Natural killer cell treated with Interleukin-12 subunit alpha and Interleukin-12 subunit beta and Interleukin-15 and Interleukin-18, amount 100 ng/mL, for 72 hours (primary cell): ENCODE data around the gene USP8. TPM values are rescaled to one million over a fixed set of nuclear protein-coding genes. Genes with fewer than 3 reads are reported as not detected.

Experiments used
- ATAC-seq, 2 donors: fragments of 150-1000 bp; cut with Tn5 transposase in 1 of 2; sonication (Bioruptor Pico), chemical (Tn5 transposase) in 1 of 2; 2 replicates each; pipeline ENCODE4 v1.10.0; 2021
- DNase-seq: peaks from one replicate; pipeline ENCODE4 v3.0.0; 2022; ENCODE audit warnings: low spot score
- H3K27ac Mint-ChIP-seq, 2 donors: 1 replicate in 1 of 2; 2 replicates in 1 of 2; pipeline ENCODE4 v1.8.0; 2022; ENCODE audit warnings: mixed read lengths in 2 of 2, mild to moderate bottlenecking in 1 of 2, moderate library complexity in 1 of 2
- H3K27me3 Mint-ChIP-seq, 2 donors: 1 replicate in 1 of 2; 2 replicates in 1 of 2; pipeline ENCODE4 v1.8.0; 2022; ENCODE audit warnings: mixed read lengths in 2 of 2
- H3K36me3 Mint-ChIP-seq: one replicate; pipeline ENCODE4 v1.8.0; 2022; ENCODE audit warnings: mixed read lengths
- H3K4me1 Mint-ChIP-seq, 2 donors: 1 replicate in 1 of 2; 2 replicates in 1 of 2; pipeline ENCODE4 v1.8.0; 2022; ENCODE audit warnings: low read depth in 2 of 2, mixed read lengths in 2 of 2, mild to moderate bottlenecking in 1 of 2
- H3K4me3 Mint-ChIP-seq: one replicate; pipeline ENCODE4 v1.8.0; 2022; ENCODE audit warnings: mixed read lengths
- H3K9me3 Mint-ChIP-seq: 2 replicates; pipeline ENCODE4 v1.8.0; 2022; ENCODE audit warnings: mixed read lengths
- total RNA-seq, 2 donors: library from RNA; stranded (reverse); gene quantifications; one replicate each; pipeline ENCODE4 v1.2.3, GENCODE V29; 2022

USP8 gene
- total RNA-seq, 2 donors from 2014 or later: 61.1 to 72.0 TPM

- ATAC-seq (no peak), DNase-seq (no peak)
- Mint-ChIP-seq H3K27ac (no peak overlapping the region), H3K27me3 (no peaks in the 10 kb centered on the region), H3K4me1 (no peaks in the 10 kb centered on the region), H3K36me3 (peaks cover 4% of the 10 kb centered on the region), H3K4me3 (no peak overlapping the region), H3K9me3 (no peaks in the 10 kb centered on the region)
These were observed 107.0 kb downstream of the USP8 start for GRCh38 chr15:50531163-50531562.

GRCh38 chr15:50531766-50532165 is 107.6 kb downstream of the USP8 start:
- DNase-seq: no peak
- Mint-ChIP-seq H3K27me3 (peaks cover 0 to 1% of the 10 kb centered on the region in 2 donors), H3K36me3 (peaks cover 4% of the 10 kb centered on the region), H3K4me3 (no peak overlapping the region), H3K27ac (no peak overlapping the region), H3K4me1 (no peaks in the 10 kb centered on the region), H3K9me3 (no peaks in the 10 kb centered on the region)
- no peak for ATAC-seq

- H3K4me3 Mint-ChIP-seq: no peak overlapping the region
- no peak overlapping the region for H3K27ac Mint-ChIP-seq
- no peaks in the 10 kb centered on the region for H3K9me3 Mint-ChIP-seq
- DNase-seq (no peak), ATAC-seq (no peak)
- H3K27me3 Mint-ChIP-seq: peaks cover 2 to 10% of the 10 kb centered on the region in 2 donors
- no peaks in the 10 kb centered on the region for H3K4me1 Mint-ChIP-seq
- no peaks in the 10 kb centered on the region for H3K36me3 Mint-ChIP-seq
These were observed 118.6 kb downstream of the USP8 start for GRCh38 chr15:50542887-50543210.

- H3K4me3 Mint-ChIP-seq: no peak overlapping the region
- no peak overlapping the region for H3K27ac Mint-ChIP-seq
- H3K36me3 Mint-ChIP-seq: no peaks in the 10 kb centered on the region
- DNase-seq (no peak), ATAC-seq (no peak)
- H3K27me3 Mint-ChIP-seq: peaks cover 2 to 10% of the 10 kb centered on the region in 2 donors
- no peaks in the 10 kb centered on the region for H3K4me1 Mint-ChIP-seq
- H3K9me3 Mint-ChIP-seq: no peaks in the 10 kb centered on the region
These were observed 119.4 kb downstream of the USP8 start for GRCh38 chr15:50543556-50543955.

DNA sequence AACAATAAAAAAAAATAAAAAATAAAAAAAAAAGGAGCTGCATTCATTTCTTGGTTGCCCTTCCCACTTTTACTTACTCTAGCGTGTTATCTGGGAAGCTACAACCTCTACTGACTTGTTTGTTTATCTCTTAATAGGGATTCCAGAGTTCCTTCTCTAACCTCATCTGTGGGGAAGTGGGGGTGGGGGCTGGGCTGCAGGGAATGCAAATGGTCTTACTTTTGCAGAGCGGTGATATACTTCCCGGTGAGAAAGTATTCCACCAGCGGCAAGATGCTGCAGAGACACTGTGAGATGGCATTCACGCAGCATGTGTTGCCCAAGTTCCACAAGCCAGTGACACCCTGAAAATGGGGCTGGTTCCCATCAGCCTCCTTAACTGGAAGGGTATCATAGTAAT is 120.2 kb downstream of the USP8 start:
- Mint-ChIP-seq H3K4me3 (no peak overlapping the region), H3K36me3 (no peaks in the 10 kb centered on the region), H3K27me3 (peaks cover 2 to 10% of the 10 kb centered on the region in 2 donors), H3K27ac (no peak overlapping the region), H3K4me1 (no peaks in the 10 kb centered on the region), H3K9me3 (no peaks in the 10 kb centered on the region)
- DNase-seq (no peak), ATAC-seq (no peak)

DNA sequence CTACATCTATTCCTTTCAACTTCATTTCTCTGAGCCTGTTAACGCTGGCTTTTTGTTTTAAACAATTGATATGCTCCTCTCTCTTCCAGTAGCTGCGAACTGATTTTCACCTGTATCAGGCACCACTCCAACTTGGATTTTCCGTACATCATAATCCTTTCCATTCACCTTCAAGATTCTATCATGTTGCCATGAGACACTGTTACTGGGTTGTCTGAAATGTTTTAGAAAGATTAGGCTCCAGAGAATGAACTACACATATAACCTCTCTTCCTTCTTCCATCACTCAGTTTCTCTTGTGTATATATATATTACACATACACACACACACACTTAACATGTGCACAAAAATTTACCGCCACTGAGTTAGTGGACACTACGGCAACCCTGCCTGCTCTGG is 122.4 kb downstream of the USP8 start, which contains the start of gene USP50:
Gene USP50, minus strand, starts transcription at position 101 of the 400 bp plus-strand sequence. CDS start 141 bp downstream, outside the sequence.
- Mint-ChIP-seq H3K4me1 (no peaks in the 10 kb centered on the region), H3K27ac (no peak within 1 kb of the TSS), H3K9me3 (no peaks in the 10 kb centered on the region)

GRCh38 chr15:50549326-50549725 is 125.1 kb downstream of the USP8 start:
- Mint-ChIP-seq H3K27me3 (peaks cover 0 to 10% of the 10 kb centered on the region in 2 donors), H3K9me3 (no peaks in the 10 kb centered on the region), H3K4me1 (no peaks in the 10 kb centered on the region)

More for the DNA sequence above, 122.4 kb downstream of the USP8 start, which contains the start of gene USP50:
- no peaks in the 10 kb centered on the region for H3K36me3 Mint-ChIP-seq
- ATAC-seq (no peak), DNase-seq (no peak)
- H3K27me3 Mint-ChIP-seq: peaks cover 0 to 10% of the 10 kb centered on the region in 2 donors
- H3K4me3 Mint-ChIP-seq: no peak within 1 kb of the TSS

DNA sequence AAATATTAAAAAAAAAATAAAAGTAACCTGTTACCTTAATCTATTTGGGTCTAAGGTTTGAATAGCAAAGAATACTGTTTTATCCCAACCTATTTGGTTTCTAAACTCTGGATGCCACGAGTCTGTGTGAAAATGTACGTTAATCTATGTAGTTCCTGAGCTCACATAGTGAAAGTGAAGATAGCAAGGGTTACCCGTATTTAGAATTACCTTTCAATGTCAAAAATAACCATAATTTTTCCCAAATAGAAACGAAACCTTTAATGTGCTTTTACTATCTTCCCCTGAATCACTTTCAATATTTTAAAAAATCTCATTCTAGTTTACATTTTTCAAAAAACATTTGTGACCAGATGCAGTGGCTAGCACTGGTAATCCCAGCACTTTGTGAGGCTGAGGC is 128.0 kb downstream of the USP8 start:
- Mint-ChIP-seq H3K4me3 (no peak overlapping the region), H3K4me1 (peaks cover 10 to 13% of the 10 kb centered on the region in 2 donors), H3K36me3 (no peaks in the 10 kb centered on the region), H3K9me3 (no peaks in the 10 kb centered on the region), H3K27ac (no peak overlapping the region), H3K27me3 (peaks cover 0 to under 1% of the 10 kb centered on the region in 2 donors)
- ATAC-seq: no peak
- DNase-seq: no peak

More at GRCh38 chr15:50549326-50549725, 125.1 kb downstream of the USP8 start:
- H3K4me3 Mint-ChIP-seq: no peak overlapping the region
- DNase-seq: no peak
- ATAC-seq: no peak
- no peak overlapping the region for H3K27ac Mint-ChIP-seq
- no peaks in the 10 kb centered on the region for H3K36me3 Mint-ChIP-seq

- Mint-ChIP-seq H3K4me1 (peaks cover 10 to 13% of the 10 kb centered on the region in 2 donors), H3K27ac (peak overlapping the region; percentile 27 to 31), H3K4me3 (no peak overlapping the region), H3K36me3 (peaks cover 4% of the 10 kb centered on the region), H3K9me3 (no peaks in the 10 kb centered on the region), H3K27me3 (no peaks in the 10 kb centered on the region)
- no peak for ATAC-seq
- no peak for DNase-seq
These were observed 132.6 kb downstream of the USP8 start for GRCh38 chr15:50556642-50557371.

- Mint-ChIP-seq H3K4me1 (peaks cover 19 to 21% of the 10 kb centered on the region in 2 donors), H3K27me3 (no peaks in the 10 kb centered on the region), H3K4me3 (no peak overlapping the region), H3K36me3 (peaks cover 12% of the 10 kb centered on the region), H3K9me3 (no peaks in the 10 kb centered on the region), H3K27ac (no peak overlapping the region)
- DNase-seq (no peak), ATAC-seq (peak in 1 of 2 donors; percentile 61)
These were observed 133.8 kb downstream of the USP8 start for GRCh38 chr15:50558012-50558411.

DNA sequence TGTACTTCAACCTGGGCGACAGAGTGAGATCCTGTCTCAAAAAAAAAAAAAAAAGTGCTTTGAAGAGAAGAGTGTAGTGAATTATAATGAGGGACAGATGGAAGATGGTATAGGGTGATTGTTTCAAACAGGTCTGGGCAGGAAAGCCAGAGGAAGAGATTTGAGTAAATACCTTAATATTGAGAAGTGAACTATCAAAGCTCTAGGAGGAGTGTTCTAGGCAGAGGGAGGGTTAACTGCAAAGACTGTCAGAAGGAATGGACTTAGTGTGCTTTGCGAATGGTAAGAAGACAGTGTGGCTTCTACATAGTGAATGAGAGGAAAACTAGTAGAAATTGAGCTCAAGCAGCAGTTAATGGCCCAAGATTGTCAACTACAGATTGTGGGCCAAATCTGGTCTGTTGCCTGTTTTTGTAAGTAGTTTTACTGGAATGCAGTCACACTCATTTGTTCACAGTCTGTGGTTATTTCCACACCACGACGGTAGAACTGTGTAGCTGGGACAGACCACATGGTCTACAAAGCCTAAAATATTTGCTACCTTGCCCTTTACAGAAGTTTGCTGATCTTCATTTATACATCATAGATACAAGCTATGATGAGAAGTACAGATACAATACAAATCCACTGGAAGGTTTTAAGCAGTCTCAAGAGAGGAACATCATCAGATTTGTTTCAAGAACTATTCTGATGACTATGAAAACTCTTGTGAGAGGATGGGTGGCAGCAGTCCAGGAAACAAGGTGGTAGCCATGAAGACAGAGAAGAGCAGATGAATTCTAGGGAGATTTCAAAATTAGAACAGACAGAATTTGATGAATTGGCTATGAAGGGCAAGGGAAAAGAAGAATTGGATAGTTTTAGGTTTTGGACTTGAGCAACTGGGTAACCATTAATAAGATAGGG is 138.8 kb downstream of the USP8 start:
- DNase-seq: no peak
- ATAC-seq: peak; percentile 67 to 80
- Mint-ChIP-seq H3K4me1 (peaks cover 14% of the 10 kb centered on the region in 2 donors), H3K36me3 (peaks cover 18% of the 10 kb centered on the region), H3K9me3 (no peaks in the 10 kb centered on the region), H3K4me3 (peak overlapping the region; percentile 26), H3K27me3 (no peaks in the 10 kb centered on the region), H3K27ac (peak overlapping the region; percentile 59 to 80)

- no peaks in the 10 kb centered on the region for H3K27me3 Mint-ChIP-seq
- H3K4me1 Mint-ChIP-seq: peaks cover 14% of the 10 kb centered on the region in 2 donors
- H3K4me3 Mint-ChIP-seq: no peak overlapping the region
- H3K27ac Mint-ChIP-seq: peak overlapping the region in 1 of 2 donors; percentile 59
- H3K9me3 Mint-ChIP-seq: no peaks in the 10 kb centered on the region
- peaks cover 18% of the 10 kb centered on the region for H3K36me3 Mint-ChIP-seq
- no peak for DNase-seq
- ATAC-seq: no peak
These were observed 139.6 kb downstream of the USP8 start for GRCh38 chr15:50563756-50564155.
